B cell (primary cell): ENCODE measurements around the gene HCN4. TPM values are rescaled to one million over a fixed set of nuclear protein-coding genes. Genes with fewer than 3 reads are reported as not detected.

ENCODE experiments used
- ATAC-seq: fragments of 200-7000 bp; cut with Tn5 transposase; one replicate; pipeline ENCODE4 v1.10.0; 2021; ENCODE audit warnings: low read depth, mild to moderate bottlenecking, moderate number of reproducible peaks, moderate library complexity
- CTCF ChIA-PET: fragments of 350-600 bp; sonication (Branson Sonifier 250); formaldehyde crosslinking; loops from one replicate; lab custom pipeline; 2021; ENCODE audit warnings: antibody characterized with exemption, inconsistent platforms; lab: Charles Lee
- POLR2A ChIA-PET: fragments of 350-600 bp; sonication (Branson Sonifier 250); formaldehyde crosslinking; loops from one replicate; lab custom pipeline; 2021; ENCODE audit warnings: antibody characterized with exemption; lab: Charles Lee
- DNase-seq: peaks from one replicate; pipeline ENCODE4 v3.0.0; 2013
- H2AFZ ChIP-seq: 2 replicates; pipeline ENCODE4 v1.6.1; 2012; ENCODE audit warnings: mild to moderate bottlenecking, low read depth, low read length; ENCODE audit not compliant: insufficient read depth, poor library complexity, severe bottlenecking
- H3K27ac ChIP-seq, 2 donors: 1 replicate in 1 of 2; 2 replicates in 1 of 2; pipeline ENCODE4 v1.5.1; 2012 to 2013; ENCODE audit warnings: low read length in 2 of 2, mild to moderate bottlenecking in 2 of 2, moderate library complexity in 1 of 2
- H3K27me3 ChIP-seq, 4 experiments: fragments of 200-600 bp in 1 of 4; sonication (generic) in 1 of 4; replicated peaks in 1 of 4; 1 replicate in 2 of 4; 2 replicates in 2 of 4; pipeline versions ENCODE4 v1.6.1 to v1.7.0; 2013 to 2016; ENCODE audit warnings: low read length in 3 of 4, mild to moderate bottlenecking in 2 of 4, mixed read lengths in 1 of 4, moderate library complexity in 1 of 4; ENCODE audit not compliant: insufficient read depth in 4 of 4, control insufficient read depth in 3 of 4; ENCODE audit errors: control extremely low read depth in 1 of 4
- H3K36me3 ChIP-seq, 2 experiments: replicated peaks in 1 of 2; 1 replicate in 1 of 2; 2 replicates in 1 of 2; pipeline versions ENCODE4 v1.6.1 to v1.7.1; 2013; ENCODE audit warnings: low read length in 1 of 2; ENCODE audit not compliant: insufficient read depth in 2 of 2, control insufficient read depth in 1 of 2; ENCODE audit errors: control extremely low read depth in 1 of 2, extremely low read depth in 1 of 2
- H3K4me1 ChIP-seq, 2 donors: fragments of 200-600 bp in 1 of 2; sonication (generic) in 1 of 2; 1 replicate in 1 of 2; 2 replicates in 1 of 2; pipeline versions ENCODE4 v1.5.1 to v1.6.1; 2013 to 2017; ENCODE audit warnings: low read length in 2 of 2; ENCODE audit not compliant: control insufficient read depth in 2 of 2, insufficient read depth in 2 of 2
- H3K4me2 ChIP-seq: replicated peaks from 2 replicates; pipeline ENCODE3; 2012; ENCODE audit warnings: mild to moderate bottlenecking, low read depth, low read length; ENCODE audit not compliant: poor library complexity, severe bottlenecking
- H3K4me3 ChIP-seq, 5 experiments: fragments of 200-600 bp in 1 of 5; sonication (generic) in 1 of 5; 1 replicate in 3 of 5; 2 replicates in 2 of 5; pipeline versions ENCODE4 v1.5.1 to v1.7.0; 2011 to 2016; ENCODE audit warnings: low read length in 4 of 5, mild to moderate bottlenecking in 4 of 5, low read depth in 2 of 5, control low read depth in 1 of 5, moderate library complexity in 1 of 5; ENCODE audit not compliant: insufficient read depth in 1 of 5; ENCODE audit errors: control extremely low read depth in 1 of 5, extremely low read depth in 1 of 5
- H3K79me2 ChIP-seq: fragments of 200-600 bp; sonication (generic); one replicate; pipeline ENCODE4 v1.6.0; 2016; ENCODE audit warnings: low read length; ENCODE audit not compliant: control insufficient read depth, insufficient read depth
- H3K9ac ChIP-seq: fragments of 200-600 bp; sonication (generic); 2 replicates; pipeline ENCODE4 v1.6.1; 2017; ENCODE audit warnings: mild to moderate bottlenecking, low read length, moderate library complexity
- H3K9me3 ChIP-seq, 3 donors: one replicate each; pipeline versions ENCODE4 v1.6.1 to v1.7.1; 2013; ENCODE audit warnings: low read length in 2 of 3; ENCODE audit not compliant: control insufficient read depth in 2 of 3, insufficient read depth in 1 of 3; ENCODE audit errors: control extremely low read depth in 1 of 3
- H4K20me1 ChIP-seq: 2 replicates; pipeline ENCODE4 v1.6.0; 2012; ENCODE audit warnings: mild to moderate bottlenecking, low read length; ENCODE audit not compliant: insufficient read depth, control insufficient read depth, poor library complexity, severe bottlenecking
- H3K27ac Mint-ChIP-seq: one replicate; pipeline ENCODE4 v1.8.0; 2021; ENCODE audit warnings: mixed read lengths
- H3K27me3 Mint-ChIP-seq: one replicate; pipeline ENCODE4 v1.8.0; 2021; ENCODE audit warnings: mixed read lengths
- H3K4me1 Mint-ChIP-seq: one replicate; pipeline ENCODE4 v1.8.0; 2021; ENCODE audit warnings: mixed read lengths
- H3K4me3 Mint-ChIP-seq: one replicate; pipeline ENCODE4 v1.8.0; 2021; ENCODE audit warnings: mixed read lengths
- H3K9me3 Mint-ChIP-seq: one replicate; pipeline ENCODE4 v1.8.0; 2022; ENCODE audit warnings: mixed read lengths; ENCODE audit not compliant: insufficient read depth
- CTCF ChIP-seq: fragments of 200-600 bp; IDR thresholded peaks from one replicate; pipeline ENCODE4 v1.8.0; 2022; ENCODE audit warnings: antibody characterized with exemption, mild to moderate bottlenecking
- EZH2 ChIP-seq: IDR thresholded peaks from 2 replicates; pipeline ENCODE4 v1.6.1; 2012; ENCODE audit warnings: borderline replicate concordance, low read depth, mild to moderate bottlenecking, moderate library complexity, low read length; ENCODE audit not compliant: insufficient read depth, poor library complexity, severe bottlenecking
- WGBS: methylation state at CpG from one replicate; pipeline ENCODE4 v1.1.5; 2013; ENCODE audit warnings: missing lambda C conversion rate; ENCODE audit not compliant: insufficient coverage; 5-methylcytosine and 5-hydroxymethylcytosine counted together
- intact Hi-C: fragments of 100-400 bp; cut with micrococcal nuclease; formaldehyde crosslinking; loops from one replicate; pipeline ENCODE4 v1.10.0; 2022
- polyA plus RNA-seq: library from polyadenylated mRNA; depleted of rRNA; stranded (reverse); fragments of >200 nt; gene quantifications from 2 replicates; pipeline ENCODE4 v1.2.3, GENCODE V29; 2012
- total RNA-seq, 2 donors: library from RNA; stranded (reverse); fragments of 120-200 nt in 1 of 2; gene quantifications; 1 replicate in 1 of 2; 2 replicates in 1 of 2; pipeline versions ENCODE4 v1.2.3 to v1.2.4, GENCODE V29; 2013 to 2022

HCN4 gene
- total and polyA plus RNA-seq, 2 donors (not counting 1 experiment from before 2014, with no cell fraction given): not detected

GRCh38 chr15:73323956-73324355 is 44.8 kb downstream of the HCN4 start:
- WGBS: 96% methylated on average over 10 of the region's 16 CpGs
- no peak overlapping the region for H3K4me2 ChIP-seq
- no peak for TF ChIP-seq EZH2
- TF ChIP-seq CTCF: no peak
- H3K4me3 Mint-ChIP-seq: no peak overlapping the region
- intact Hi-C loops: no loop called here
- H3K27ac Mint-ChIP-seq: no peak overlapping the region
- no peak for DNase-seq
- ATAC-seq: no peak
- H3K4me3 ChIP-seq: no peak overlapping the region
- H3K27me3 ChIP-seq: no peaks in the 10 kb centered on the region
- no peaks in the 10 kb centered on the region for H4K20me1 ChIP-seq
- peaks cover 7% of the 10 kb centered on the region for H3K4me1 Mint-ChIP-seq
- H3K79me2 ChIP-seq: no peaks in the 10 kb centered on the region
- H2AFZ ChIP-seq: no peak overlapping the region
- no peak overlapping the region for H3K27ac ChIP-seq
- no peak overlapping the region for H3K9ac ChIP-seq
- no peaks in the 10 kb centered on the region for H3K9me3 Mint-ChIP-seq
- no peaks in the 10 kb centered on the region for H3K27me3 Mint-ChIP-seq
- peaks cover 0 to 12% of the 10 kb centered on the region in 2 donors for H3K4me1 ChIP-seq
- peaks cover 0 to 14% (median 0%) of the 10 kb centered on the region in 3 donors for H3K9me3 ChIP-seq
- CTCF ChIA-PET: no interaction called here
- POLR2A ChIA-PET: no interaction called here
- H3K36me3 ChIP-seq: no peaks in the 10 kb centered on the region

- H3K4me1 Mint-ChIP-seq: peaks cover 8% of the 10 kb centered on the region
- CTCF ChIA-PET: no interaction called here
- Histone ChIP-seq H3K27ac (no peak overlapping the region), H3K27me3 (no peaks in the 10 kb centered on the region), H3K79me2 (no peaks in the 10 kb centered on the region), H3K4me1 (peaks cover 2 to 17% of the 10 kb centered on the region in 2 donors), H3K9ac (no peak overlapping the region), H3K4me3 (no peak overlapping the region), H4K20me1 (no peaks in the 10 kb centered on the region), H3K9me3 (peaks cover 0 to 14% (median 0%) of the 10 kb centered on the region in 3 donors), H2AFZ (no peak overlapping the region), H3K4me2 (no peak overlapping the region), H3K36me3 (no peaks in the 10 kb centered on the region)
- no peaks in the 10 kb centered on the region for H3K27me3 Mint-ChIP-seq
- ATAC-seq (no peak), DNase-seq (no peak)
- 94% methylated on average over 30 of the region's 30 CpGs for WGBS
- intact Hi-C loops: no loop called here
- no peak overlapping the region for H3K4me3 Mint-ChIP-seq
- POLR2A ChIA-PET: no interaction called here
- TF ChIP-seq EZH2 (no peak), CTCF (no peak)
- H3K9me3 Mint-ChIP-seq: no peaks in the 10 kb centered on the region
- H3K27ac Mint-ChIP-seq: no peak overlapping the region
These were observed 45.3 kb downstream of the HCN4 start for GRCh38 chr15:73323374-73323955.
